Lung (tissue), 12 donors: ENCODE measurements around the gene PAPSS2. TPM values are rescaled to one million over a fixed set of nuclear protein-coding genes. Genes with fewer than 3 reads are reported as not detected.

Source experiments
- ATAC-seq: fragments of 200-7000 bp; cut with Tn5 transposase; one replicate; pipeline ENCODE4 v1.9.1; 2020; ENCODE audit warnings: moderate number of reproducible peaks; ENCODE audit not compliant: insufficient read depth, low FRiP score
- DNase-seq, 3 donors: peaks; one replicate each; pipeline ENCODE4 v3.0.0-alpha.2; 2013 to 2017
- H3K27ac ChIP-seq, 2 donors: one replicate each; pipeline ENCODE4 v1.5.1; 2013; ENCODE audit warnings: mild to moderate bottlenecking in 2 of 2, moderate library complexity in 2 of 2, control low read depth in 1 of 2, inconsistent platforms in 1 of 2, low read depth in 1 of 2, low read length in 1 of 2
- H3K27me3 ChIP-seq, 3 donors: one replicate each; pipeline ENCODE4 v1.5.1; 2013; ENCODE audit warnings: low read length in 2 of 3; ENCODE audit not compliant: control insufficient read depth in 3 of 3, insufficient read depth in 3 of 3
- H3K36me3 ChIP-seq, 4 donors: one replicate each; pipeline ENCODE4 v1.5.1; 2013; ENCODE audit warnings: low read length in 4 of 4, mild to moderate bottlenecking in 1 of 4, moderate library complexity in 1 of 4; ENCODE audit not compliant: control insufficient read depth in 4 of 4, insufficient read depth in 4 of 4
- H3K4me1 ChIP-seq, 5 donors: one replicate each; pipeline ENCODE4 v1.5.1; 2013; ENCODE audit warnings: low read length in 5 of 5, mild to moderate bottlenecking in 2 of 5, moderate library complexity in 1 of 5; ENCODE audit not compliant: control insufficient read depth in 5 of 5, insufficient read depth in 5 of 5
- H3K4me3 ChIP-seq: one replicate; pipeline ENCODE4 v1.5.1; 2013; ENCODE audit warnings: mild to moderate bottlenecking, control low read depth, moderate library complexity
- H3K9ac ChIP-seq, 2 donors: one replicate each; pipeline ENCODE4 v1.5.1; 2013; ENCODE audit warnings: low read length in 2 of 2, control low read depth in 1 of 2; ENCODE audit not compliant: insufficient read depth in 1 of 2
- H3K9me3 ChIP-seq, 4 donors: one replicate each; pipeline ENCODE4 v1.5.1; 2013; ENCODE audit warnings: low read length in 3 of 4, mild to moderate bottlenecking in 1 of 4, moderate library complexity in 1 of 4; ENCODE audit not compliant: control insufficient read depth in 4 of 4, insufficient read depth in 3 of 4
- CTCF ChIP-seq: IDR thresholded peaks from 2 replicates; pipeline ENCODE4 v1.5.1; 2012; ENCODE audit warnings: mild to moderate bottlenecking; ENCODE audit errors: control extremely low read depth, extremely low read depth
- WGBS, 2 donors: extraction: QIAGEN DNeasy Blood & Tissue Kit; methylation state at CpG; one replicate each; pipeline ENCODE4 v1.1.7; 2013; 5-methylcytosine and 5-hydroxymethylcytosine counted together
- polyA plus RNA-seq, 2 donors: library from polyadenylated mRNA; stranded (reverse); fragments of 200-250 nt; gene quantifications; one replicate each; pipeline ENCODE4 v1.2.1, GENCODE V29; 2013
- total RNA-seq, 2 donors: library from RNA; depleted of rRNA in 1 of 2; stranded (reverse); fragments of >200 nt in 1 of 2; gene quantifications; one replicate each; pipeline ENCODE4 v1.2.1, GENCODE V29; 2014 to 2021
- donor health status: control.
- donor health status: control.
- donor health status: Bipolar disorder and iron deficiency.
- donor health status: healthy.
- donor health status: DM: yes; HTN: yes; CAD: no.

The PAPSS2 gene
- total and polyA plus RNA-seq, 4 donors: 29.0 to 107 (median 81.1) TPM

GRCh38 chr10:87660484-87661133 is 931 bp downstream of the PAPSS2 start:
- peak overlapping the region; percentile 48 to 95 for H3K9ac ChIP-seq
- TF ChIP-seq CTCF: no peak
- no peaks in the 10 kb centered on the region for H3K27me3 ChIP-seq
- 18 to 30% methylated on average over 12 of the region's 12 CpGs for WGBS, 2 donors
- H3K4me3 ChIP-seq: peak overlapping the region; percentile 92
- H3K27ac ChIP-seq: peak overlapping the region in 1 of 2 donors; percentile 94
- no peaks in the 10 kb centered on the region for H3K9me3 ChIP-seq
- ATAC-seq (peak; percentile 32), DNase-seq (peak; percentile 61 to 84 (median 75))
- peaks cover 0 to 9% (median 3%) of the 10 kb centered on the region in 4 donors for H3K36me3 ChIP-seq
- H3K4me1 ChIP-seq: peaks cover 0 to 35% (median 6%) of the 10 kb centered on the region in 5 donors

- Histone ChIP-seq H3K27me3 (no peaks in the 10 kb centered on the region), H3K4me1 (peaks cover 0 to 30% (median 3%) of the 10 kb centered on the region in 5 donors), H3K4me3 (peak overlapping the region; percentile 18), H3K9me3 (no peaks in the 10 kb centered on the region), H3K27ac (no peak overlapping the region), H3K36me3 (peaks cover 0 to 17% (median 10%) of the 10 kb centered on the region in 4 donors), H3K9ac (peak overlapping the region in 1 of 2 donors; percentile 95)
- DNase-seq (no peak), ATAC-seq (no peak)
- no peak for TF ChIP-seq CTCF
- WGBS, 2 donors: 72 to 81% methylated on average over 6 of the region's 6 CpGs
Measured at GRCh38 chr10:87661861-87662785, 2.4 kb downstream of the PAPSS2 start.

GRCh38 chr10:87664276-87664701 is 4.6 kb downstream of the PAPSS2 start:
- Histone ChIP-seq H3K27ac (no peak overlapping the region), H3K27me3 (no peaks in the 10 kb centered on the region), H3K9ac (no peak overlapping the region), H3K4me1 (peaks cover 0 to 25% (median 6%) of the 10 kb centered on the region in 5 donors), H3K9me3 (no peaks in the 10 kb centered on the region), H3K36me3 (peaks cover 0 to 17% (median 10%) of the 10 kb centered on the region in 4 donors), H3K4me3 (no peak overlapping the region)
- no peak for TF ChIP-seq CTCF
- WGBS, 2 donors: 87 to 94% methylated on average over 2 of the region's 2 CpGs
- ATAC-seq (no peak), DNase-seq (no peak)
